Mesenchymal stem cell (in vitro differentiated cells and primary cell): ENCODE results near the gene DNAJC28.
"Not testable (repeated sequence)": the region's sequence is repeated elsewhere in the genome, so short reads cannot be mapped to it uniquely, and the experiment has no call there.

Experiments
- DNase-seq: peaks from one replicate; pipeline ENCODE4 v3.0.0-alpha.2; 2013
- H2AFZ ChIP-seq: one replicate; pipeline ENCODE4 v1.6.1; 2013; ENCODE audit warnings: low read depth, mild to moderate bottlenecking, control low read depth, inconsistent platforms, low read length, moderate library complexity
- H2AK5ac ChIP-seq: 2 replicates; pipeline ENCODE4 v1.6.1; 2013; ENCODE audit warnings: low read length, moderate library complexity, mild to moderate bottlenecking, inconsistent platforms; ENCODE audit not compliant: severe bottlenecking
- H2BK120ac ChIP-seq: one replicate; pipeline ENCODE4 v1.6.1; 2013; ENCODE audit warnings: low read depth, mild to moderate bottlenecking, inconsistent platforms, low read length, moderate library complexity
- H2BK12ac ChIP-seq, 2 experiments: one replicate each; pipeline ENCODE4 v1.6.1; 2013; ENCODE audit warnings: inconsistent platforms in 2 of 2, low read length in 2 of 2, mild to moderate bottlenecking in 2 of 2, moderate library complexity in 2 of 2, control low read depth in 1 of 2
- H2BK15ac ChIP-seq: one replicate; pipeline ENCODE4 v1.6.1; 2013; ENCODE audit warnings: mild to moderate bottlenecking, low read depth, inconsistent platforms; ENCODE audit not compliant: poor library complexity, severe bottlenecking
- H2BK5ac ChIP-seq: 2 replicates; pipeline ENCODE4 v1.6.1; 2013; ENCODE audit warnings: low read depth, mild to moderate bottlenecking, low read length, control low read depth, inconsistent platforms; ENCODE audit not compliant: poor library complexity, severe bottlenecking
- H3K14ac ChIP-seq, 2 experiments: one replicate each; pipeline ENCODE4 v1.6.1; 2013; ENCODE audit warnings: inconsistent platforms in 2 of 2, low read length in 2 of 2, control low read depth in 1 of 2, mild to moderate bottlenecking in 1 of 2, moderate library complexity in 1 of 2
- H3K18ac ChIP-seq, 2 experiments: one replicate each; pipeline ENCODE4 v1.6.1; 2013; ENCODE audit warnings: inconsistent platforms in 2 of 2, low read length in 2 of 2, control low read depth in 1 of 2, low read depth in 1 of 2, mild to moderate bottlenecking in 1 of 2
- H3K23ac ChIP-seq, 2 experiments: one replicate each; pipeline ENCODE4 v1.6.1; 2013; ENCODE audit warnings: inconsistent platforms in 2 of 2, low read length in 2 of 2, mild to moderate bottlenecking in 2 of 2, moderate library complexity in 2 of 2, control low read depth in 1 of 2
- H3K27ac ChIP-seq: 2 replicates; pipeline ENCODE4 v1.5.1; 2013; ENCODE audit warnings: mild to moderate bottlenecking, moderate library complexity, low read length, control low read depth, inconsistent platforms; ENCODE audit not compliant: poor library complexity, severe bottlenecking
- H3K27me3 ChIP-seq, 2 experiments: 2 replicates each; pipeline versions ENCODE4 v1.6.1 to v1.7.0; 2013; ENCODE audit warnings: low read length in 2 of 2, mild to moderate bottlenecking in 2 of 2, moderate library complexity in 2 of 2, control low read depth in 1 of 2, inconsistent platforms in 1 of 2; ENCODE audit not compliant: control insufficient read depth in 1 of 2, insufficient read depth in 1 of 2
- H3K36me3 ChIP-seq, 2 experiments: 2 replicates each; pipeline versions ENCODE4 v1.6.1 to v1.7.0; 2013; ENCODE audit warnings: low read length in 2 of 2, control low read depth in 1 of 2, inconsistent platforms in 1 of 2, low read depth in 1 of 2, mild to moderate bottlenecking in 1 of 2; ENCODE audit not compliant: insufficient read depth in 2 of 2, control insufficient read depth in 1 of 2
- H3K4ac ChIP-seq, 2 experiments: one replicate each; pipeline ENCODE4 v1.6.1; 2013; ENCODE audit warnings: inconsistent platforms in 2 of 2, low read length in 2 of 2, mild to moderate bottlenecking in 2 of 2, moderate library complexity in 2 of 2, control low read depth in 1 of 2, low read depth in 1 of 2
- H3K4me1 ChIP-seq: 2 replicates; pipeline ENCODE4 v1.6.1; 2013; ENCODE audit warnings: low read depth, low read length, control low read depth; ENCODE audit not compliant: control insufficient read depth, insufficient read depth
- H3K4me2 ChIP-seq: 2 replicates; pipeline ENCODE4 v1.6.1; 2013; ENCODE audit warnings: low read length, mild to moderate bottlenecking, inconsistent platforms; ENCODE audit not compliant: poor library complexity, severe bottlenecking
- H3K4me3 ChIP-seq, 2 experiments: 2 replicates each; pipeline versions ENCODE4 v1.5.1 to v1.7.0; 2013; ENCODE audit warnings: low read length in 2 of 2, mild to moderate bottlenecking in 2 of 2, control low read depth in 1 of 2, low read depth in 1 of 2; ENCODE audit not compliant: insufficient read depth in 1 of 2
- H3K79me1 ChIP-seq: replicated peaks from 2 replicates; pipeline ENCODE4 v1.6.1; 2013; ENCODE audit warnings: mild to moderate bottlenecking, control low read depth, low read length, inconsistent platforms; ENCODE audit not compliant: poor library complexity, severe bottlenecking
- H3K9ac ChIP-seq: 2 replicates; pipeline ENCODE4 v1.7.0; 2013; ENCODE audit warnings: mild to moderate bottlenecking, low read length, moderate library complexity
- H3K9me3 ChIP-seq: 2 replicates; pipeline ENCODE4 v1.7.0; 2013; ENCODE audit warnings: mild to moderate bottlenecking, low read length; ENCODE audit not compliant: control insufficient read depth
- H4K8ac ChIP-seq: one replicate; pipeline ENCODE4 v1.6.1; 2013; ENCODE audit warnings: inconsistent platforms, mild to moderate bottlenecking, low read length, moderate library complexity
- H4K91ac ChIP-seq: one replicate; pipeline ENCODE4 v1.6.1; 2013; ENCODE audit warnings: mild to moderate bottlenecking, low read length, inconsistent platforms
- WGBS: methylation state at CpG from one replicate; pipeline ENCODE4 v1.1.7; 2013; ENCODE audit warnings: mixed read lengths; 5-methylcytosine and 5-hydroxymethylcytosine counted together

DNAJC28 gene

GRCh38 chr21:33511639-33512038 is 20.1 kb upstream of the DNAJC28 start:
- no peak overlapping the region for H3K4me2 ChIP-seq
- H3K9me3 ChIP-seq = no peaks in the 10 kb centered on the region
- H2BK12ac ChIP-seq = no peak overlapping the region
- H2BK120ac ChIP-seq = no peak overlapping the region
- H3K27ac ChIP-seq = no peak overlapping the region
- peaks cover 4% of the 10 kb centered on the region for H3K79me1 ChIP-seq
- H3K14ac ChIP-seq = no peak overlapping the region
- H3K23ac ChIP-seq = no peak overlapping the region
- H3K9ac ChIP-seq = no peak overlapping the region
- H3K27me3 ChIP-seq = no peaks in the 10 kb centered on the region
- no peaks in the 10 kb centered on the region for H3K4me1 ChIP-seq
- no peak overlapping the region for H4K8ac ChIP-seq
- no peak overlapping the region for H3K18ac ChIP-seq
- peaks cover 34 to 86% of the 10 kb centered on the region in 2 experiments for H3K36me3 ChIP-seq
- 99% methylated on average over 4 of the region's 4 CpGs for WGBS
- DNase-seq = no peak
- H2AK5ac ChIP-seq = no peak overlapping the region
- no peak overlapping the region for H2BK5ac ChIP-seq
- no peak overlapping the region for H3K4me3 ChIP-seq
- no peak overlapping the region for H3K4ac ChIP-seq
- no peak overlapping the region for H4K91ac ChIP-seq
- no peak overlapping the region for H2BK15ac ChIP-seq
- no peak overlapping the region for H2AFZ ChIP-seq

- H2BK12ac ChIP-seq = no peak overlapping the region
- peaks cover 34 to 85% of the 10 kb centered on the region in 2 experiments for H3K36me3 ChIP-seq
- no peak overlapping the region for H3K4me2 ChIP-seq
- H3K4ac ChIP-seq = no peak overlapping the region
- H3K4me3 ChIP-seq = no peak overlapping the region
- H3K9ac ChIP-seq = no peak overlapping the region
- H3K14ac ChIP-seq = no peak overlapping the region
- no peak for DNase-seq
- no peak overlapping the region for H4K8ac ChIP-seq
- no peaks in the 10 kb centered on the region for H3K4me1 ChIP-seq
- H2BK5ac ChIP-seq = no peak overlapping the region
- H3K23ac ChIP-seq = no peak overlapping the region
- no peaks in the 10 kb centered on the region for H3K27me3 ChIP-seq
- no peak overlapping the region for H2AK5ac ChIP-seq
- WGBS = over 99% methylated on average over 8 of the region's 8 CpGs
- H4K91ac ChIP-seq = no peak overlapping the region
- peaks cover 4% of the 10 kb centered on the region for H3K79me1 ChIP-seq
- no peaks in the 10 kb centered on the region for H3K9me3 ChIP-seq
- H2AFZ ChIP-seq = no peak overlapping the region
- no peak overlapping the region for H3K27ac ChIP-seq
- H3K18ac ChIP-seq = no peak overlapping the region
- H2BK120ac ChIP-seq = no peak overlapping the region
- no peak overlapping the region for H2BK15ac ChIP-seq
Observed at GRCh38 chr21:33510826-33511225, 19.3 kb upstream of the DNAJC28 start.

- H3K27ac ChIP-seq, H3K4me3 ChIP-seq, H4K91ac ChIP-seq, H3K9me3 ChIP-seq, H2BK120ac ChIP-seq, H3K4ac ChIP-seq, H3K4me2 ChIP-seq, H3K27me3 ChIP-seq, H2BK15ac ChIP-seq, H3K18ac ChIP-seq, H2BK12ac ChIP-seq, H3K4me1 ChIP-seq, H3K14ac ChIP-seq, H2BK5ac ChIP-seq, H2AK5ac ChIP-seq, DNase-seq, H3K9ac ChIP-seq, H3K23ac ChIP-seq, H2AFZ ChIP-seq, H3K79me1 ChIP-seq, H4K8ac ChIP-seq: not testable (repeated sequence)
- 100% methylated on average over 1 of the region's 1 CpG for WGBS
- H3K36me3 ChIP-seq = peaks cover 20 to 83% of the 10 kb centered on the region in 2 experiments
Observed at GRCh38 chr21:33507003-33507402, 15.5 kb upstream of the DNAJC28 start.

GRCh38 chr21:33505833-33506232 is 14.3 kb upstream of the DNAJC28 start:
- no peak overlapping the region for H2BK120ac ChIP-seq
- no peaks in the 10 kb centered on the region for H3K9me3 ChIP-seq
- no peak overlapping the region for H2BK5ac ChIP-seq
- H3K27ac ChIP-seq = no peak overlapping the region
- H2AK5ac ChIP-seq = no peak overlapping the region
- no peak overlapping the region for H3K9ac ChIP-seq
- H3K4me1 ChIP-seq = no peaks in the 10 kb centered on the region
- no peak overlapping the region for H3K4me3 ChIP-seq
- H3K14ac ChIP-seq = no peak overlapping the region
- H3K23ac ChIP-seq = no peak overlapping the region
- H3K36me3 ChIP-seq = peaks cover 16 to 74% of the 10 kb centered on the region in 2 experiments
- no peak overlapping the region for H3K4me2 ChIP-seq
- H4K91ac ChIP-seq = no peak overlapping the region
- H3K79me1 ChIP-seq = peaks cover 6% of the 10 kb centered on the region
- no peak overlapping the region for H3K18ac ChIP-seq
- H3K4ac ChIP-seq = no peak overlapping the region
- no peak for DNase-seq
- 97% methylated on average over 6 of the region's 8 CpGs for WGBS
- no peak overlapping the region for H2BK12ac ChIP-seq
- no peak overlapping the region for H2AFZ ChIP-seq
- H4K8ac ChIP-seq = no peak overlapping the region
- H3K27me3 ChIP-seq = no peaks in the 10 kb centered on the region
- H2BK15ac ChIP-seq = no peak overlapping the region
